ENCODE measurements around the gene ADORA2A. TPM values are rescaled to one million over a fixed set of nuclear protein-coding genes. Genes with fewer than 3 reads are reported as not detected.

The ADORA2A gene
- 4.1 TPM for total RNA-seq
- long read RNA-seq, partial matches to known transcripts, result 4 of 26 reads
- long read RNA-seq, other reads (novel, unspliced or antisense), result 20 of 26 reads

GRCh38 chr22:24427500-24428164, at the start of gene ADORA2A:
TSS of gene ADORA2A (plus strand) at chr22:24427599. CDS start at chr22:24433405, 5,806 bp downstream.
- intact Hi-C loops (cut with DNase I), result no loop called here
- DNase-seq (peak; percentile 70), ATAC-seq (ENCODE audit: poor library complexity) (no peak)

GRCh38 chr22:24379536-24379935, 47.9 kb upstream of the ADORA2A start:
- intact Hi-C loops (cut with DNase I), result no loop called here
- ATAC-seq (ENCODE audit: poor library complexity), result no peak
- DNase-seq, result no peak

GRCh38 chr22:24380220-24380904, 47.0 kb upstream of the ADORA2A start:
- peak; percentile 79 for ATAC-seq (ENCODE audit: poor library complexity)
- no peak for DNase-seq
- intact Hi-C loops (cut with DNase I), result no loop called here

- ATAC-seq (ENCODE audit: poor library complexity) (no peak), DNase-seq (no peak)
- intact Hi-C loops (cut with DNase I), result no loop called here
Measured at GRCh38 chr22:24380905-24381230, 46.5 kb upstream of the ADORA2A start.

GRCh38 chr22:24383061-24383460, 44.3 kb upstream of the ADORA2A start:
- intact Hi-C loops (cut with DNase I), result no loop called here
- ATAC-seq (ENCODE audit: poor library complexity) (no peak), DNase-seq (no peak)

- intact Hi-C loops (cut with DNase I), result no loop called here
- ATAC-seq (ENCODE audit: poor library complexity) (no peak), DNase-seq (no peak)
Measured at GRCh38 chr22:24384131-24384530, 43.3 kb upstream of the ADORA2A start.

GRCh38 chr22:24386937-24387471, 40.4 kb upstream of the ADORA2A start:
- ATAC-seq (ENCODE audit: poor library complexity) (peak; percentile 34), DNase-seq (no peak)
- intact Hi-C loops (cut with DNase I), result no loop called here

- DNase-seq (no peak), ATAC-seq (ENCODE audit: poor library complexity) (no peak)
- intact Hi-C loops (cut with DNase I), result no loop called here
Measured at GRCh38 chr22:24389680-24390079, 37.7 kb upstream of the ADORA2A start.

- intact Hi-C loops (cut with DNase I), result no loop called here
- DNase-seq, result no peak
- no peak for ATAC-seq (ENCODE audit: poor library complexity)
Measured at GRCh38 chr22:24390156-24390555, 37.2 kb upstream of the ADORA2A start.

GRCh38 chr22:24390576-24390975, 36.8 kb upstream of the ADORA2A start:
- intact Hi-C loops (cut with DNase I), result no loop called here
- ATAC-seq (ENCODE audit: poor library complexity) (peak; percentile 69), DNase-seq (no peak)

GRCh38 chr22:24391836-24392217, 35.6 kb upstream of the ADORA2A start:
- ATAC-seq (ENCODE audit: poor library complexity), result no peak
- no peak for DNase-seq
- intact Hi-C loops (cut with DNase I), result no loop called here

GRCh38 chr22:24392218-24392931, 35.0 kb upstream of the ADORA2A start:
- ATAC-seq (ENCODE audit: poor library complexity) (no peak), DNase-seq (no peak)
- intact Hi-C loops (cut with DNase I), result no loop called here

- no peak for DNase-seq
- ATAC-seq (ENCODE audit: poor library complexity), result no peak
- intact Hi-C loops (cut with DNase I), result no loop called here
Measured at GRCh38 chr22:24393012-24393559, 34.3 kb upstream of the ADORA2A start.

GRCh38 chr22:24393848-24394247, 33.6 kb upstream of the ADORA2A start:
- DNase-seq (no peak), ATAC-seq (ENCODE audit: poor library complexity) (no peak)
- intact Hi-C loops (cut with DNase I), result no loop called here

- DNase-seq, result no peak
- no peak for ATAC-seq (ENCODE audit: poor library complexity)
- intact Hi-C loops (cut with DNase I), result no loop called here
Measured at GRCh38 chr22:24394254-24394653, 33.1 kb upstream of the ADORA2A start.

GRCh38 chr22:24398409-24398808, 29.0 kb upstream of the ADORA2A start:
- DNase-seq (no peak), ATAC-seq (ENCODE audit: poor library complexity) (no peak)
- intact Hi-C loops (cut with DNase I), result no loop called here

- DNase-seq, result no peak
- intact Hi-C loops (cut with DNase I), result no loop called here
- no peak for ATAC-seq (ENCODE audit: poor library complexity)
Measured at GRCh38 chr22:24400034-24400725, 27.2 kb upstream of the ADORA2A start.

- intact Hi-C loops (cut with DNase I), result no loop called here
- peak; percentile 18 for ATAC-seq (ENCODE audit: poor library complexity)
- peak; percentile 28 for DNase-seq
Measured at GRCh38 chr22:24400726-24401596, 26.4 kb upstream of the ADORA2A start.
